HL-60 (cell line): ENCODE data around the gene GPER1.

Source experiments
- DNase-seq, 2 experiments: peaks; one replicate each; pipeline ENCODE4 v3.0.0-alpha.2; 2010 to 2020; ENCODE audit warnings: low read depth in 1 of 2, low spot score in 1 of 2
- H3K27ac ChIP-seq: fragments of 250-450 bp; sonication (Bioruptor Pico); replicated peaks from 2 replicates; pipeline ENCODE4 v1.5.1; 2020; ENCODE audit warnings: mild to moderate bottlenecking, moderate library complexity
- H3K27me3 ChIP-seq: fragments of 250-450 bp; sonication (Bioruptor Pico); 2 replicates; pipeline ENCODE4 v1.5.1; 2021; ENCODE audit warnings: mild to moderate bottlenecking, moderate library complexity; ENCODE audit not compliant: insufficient read depth, poor library complexity, severe bottlenecking
- H3K4me3 ChIP-seq: replicated peaks from 2 replicates; pipeline ENCODE4 v1.5.1; 2011; ENCODE audit warnings: mild to moderate bottlenecking, control low read depth, low read length; ENCODE audit not compliant: insufficient read depth
- GABPA ChIP-seq: IDR thresholded peaks from 2 replicates; pipeline ENCODE4 v1.6.1; 2012; ENCODE audit warnings: low read depth
- POLR2AphosphoS5 ChIP-seq: IDR thresholded peaks from 2 replicates; pipeline ENCODE4 v1.6.1; 2012; ENCODE audit warnings: low read depth
- SPI1 ChIP-seq: IDR thresholded peaks from 2 replicates; pipeline ENCODE4 v1.6.1; 2012; ENCODE audit warnings: low read depth, mild to moderate bottlenecking, borderline replicate concordance
- TF ChIP-seq, protein P1 (sequence below): IDR thresholded peaks from one replicate; pipeline ENCODE4 v1.5.1; 2011; ENCODE audit warnings: low read length, control low read depth, inconsistent platforms; ENCODE audit not compliant: insufficient read depth
- TF ChIP-seq, protein P2 (sequence below): IDR thresholded peaks from 2 replicates; pipeline ENCODE4 v1.6.1; 2012; ENCODE audit warnings: low read depth; ENCODE audit not compliant: insufficient replicate concordance

GPER1 gene

DNA sequence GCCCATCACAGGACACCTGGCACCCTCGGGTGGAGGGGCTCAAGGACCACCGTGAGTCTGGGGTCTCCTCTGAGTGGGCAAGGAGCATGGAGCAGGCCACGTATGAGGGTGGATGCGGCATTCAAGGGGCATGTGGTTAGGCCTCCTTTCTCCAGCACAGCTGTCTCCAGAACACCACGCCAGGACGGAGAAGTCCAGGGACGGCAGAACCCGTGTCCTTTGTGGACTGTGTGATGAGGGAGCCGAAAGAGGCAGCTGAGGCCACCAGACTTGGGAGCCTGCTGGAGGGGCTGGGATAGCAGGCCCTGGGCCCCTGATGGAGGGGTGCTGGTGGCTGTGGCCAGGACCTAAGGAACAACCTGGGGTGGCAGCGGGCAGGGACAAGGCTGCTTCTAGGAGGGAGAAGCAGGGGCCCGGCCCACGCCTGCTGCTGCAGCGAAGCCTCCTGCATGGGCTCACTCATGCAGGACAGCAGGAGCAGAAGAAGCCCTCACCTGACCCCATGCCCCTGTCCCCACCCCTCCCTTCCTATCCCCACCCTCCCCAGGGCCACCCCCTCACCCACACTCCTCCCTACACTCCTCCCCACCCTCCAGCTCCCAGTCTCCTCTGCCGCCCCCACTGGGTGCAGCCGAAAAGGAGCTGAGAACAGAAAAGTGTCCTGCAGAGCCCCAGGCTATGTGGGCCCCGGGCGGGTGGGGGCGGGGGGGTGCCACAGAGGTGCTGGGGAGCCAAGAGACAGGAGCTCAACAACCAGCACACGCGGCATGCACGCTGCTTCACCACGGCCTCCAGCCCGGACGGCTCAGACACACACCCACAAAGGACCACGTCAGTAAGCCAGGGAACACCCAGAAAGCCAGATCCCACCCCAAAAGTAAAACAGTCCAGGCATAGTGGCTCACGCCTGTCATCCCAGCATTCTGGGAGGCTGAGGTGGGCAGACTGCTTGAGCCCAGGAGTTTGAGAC lies 42.4 kb downstream of the GPER1 start:
- no peak for DNase-seq
- H3K27ac ChIP-seq: no peak overlapping the region
- no peak overlapping the region for H3K4me3 ChIP-seq
- H3K27me3 ChIP-seq: no peaks in the 10 kb centered on the region
- TF ChIP-seq POLR2AphosphoS5: no peak
- TF ChIP-seq GABPA: no peak
- TF ChIP-seq, protein P1, sequence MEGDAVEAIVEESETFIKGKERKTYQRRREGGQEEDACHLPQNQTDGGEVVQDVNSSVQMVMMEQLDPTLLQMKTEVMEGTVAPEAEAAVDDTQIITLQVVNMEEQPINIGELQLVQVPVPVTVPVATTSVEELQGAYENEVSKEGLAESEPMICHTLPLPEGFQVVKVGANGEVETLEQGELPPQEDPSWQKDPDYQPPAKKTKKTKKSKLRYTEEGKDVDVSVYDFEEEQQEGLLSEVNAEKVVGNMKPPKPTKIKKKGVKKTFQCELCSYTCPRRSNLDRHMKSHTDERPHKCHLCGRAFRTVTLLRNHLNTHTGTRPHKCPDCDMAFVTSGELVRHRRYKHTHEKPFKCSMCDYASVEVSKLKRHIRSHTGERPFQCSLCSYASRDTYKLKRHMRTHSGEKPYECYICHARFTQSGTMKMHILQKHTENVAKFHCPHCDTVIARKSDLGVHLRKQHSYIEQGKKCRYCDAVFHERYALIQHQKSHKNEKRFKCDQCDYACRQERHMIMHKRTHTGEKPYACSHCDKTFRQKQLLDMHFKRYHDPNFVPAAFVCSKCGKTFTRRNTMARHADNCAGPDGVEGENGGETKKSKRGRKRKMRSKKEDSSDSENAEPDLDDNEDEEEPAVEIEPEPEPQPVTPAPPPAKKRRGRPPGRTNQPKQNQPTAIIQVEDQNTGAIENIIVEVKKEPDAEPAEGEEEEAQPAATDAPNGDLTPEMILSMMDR: no peak
- no peak for TF ChIP-seq SPI1
- TF ChIP-seq, protein P2, sequence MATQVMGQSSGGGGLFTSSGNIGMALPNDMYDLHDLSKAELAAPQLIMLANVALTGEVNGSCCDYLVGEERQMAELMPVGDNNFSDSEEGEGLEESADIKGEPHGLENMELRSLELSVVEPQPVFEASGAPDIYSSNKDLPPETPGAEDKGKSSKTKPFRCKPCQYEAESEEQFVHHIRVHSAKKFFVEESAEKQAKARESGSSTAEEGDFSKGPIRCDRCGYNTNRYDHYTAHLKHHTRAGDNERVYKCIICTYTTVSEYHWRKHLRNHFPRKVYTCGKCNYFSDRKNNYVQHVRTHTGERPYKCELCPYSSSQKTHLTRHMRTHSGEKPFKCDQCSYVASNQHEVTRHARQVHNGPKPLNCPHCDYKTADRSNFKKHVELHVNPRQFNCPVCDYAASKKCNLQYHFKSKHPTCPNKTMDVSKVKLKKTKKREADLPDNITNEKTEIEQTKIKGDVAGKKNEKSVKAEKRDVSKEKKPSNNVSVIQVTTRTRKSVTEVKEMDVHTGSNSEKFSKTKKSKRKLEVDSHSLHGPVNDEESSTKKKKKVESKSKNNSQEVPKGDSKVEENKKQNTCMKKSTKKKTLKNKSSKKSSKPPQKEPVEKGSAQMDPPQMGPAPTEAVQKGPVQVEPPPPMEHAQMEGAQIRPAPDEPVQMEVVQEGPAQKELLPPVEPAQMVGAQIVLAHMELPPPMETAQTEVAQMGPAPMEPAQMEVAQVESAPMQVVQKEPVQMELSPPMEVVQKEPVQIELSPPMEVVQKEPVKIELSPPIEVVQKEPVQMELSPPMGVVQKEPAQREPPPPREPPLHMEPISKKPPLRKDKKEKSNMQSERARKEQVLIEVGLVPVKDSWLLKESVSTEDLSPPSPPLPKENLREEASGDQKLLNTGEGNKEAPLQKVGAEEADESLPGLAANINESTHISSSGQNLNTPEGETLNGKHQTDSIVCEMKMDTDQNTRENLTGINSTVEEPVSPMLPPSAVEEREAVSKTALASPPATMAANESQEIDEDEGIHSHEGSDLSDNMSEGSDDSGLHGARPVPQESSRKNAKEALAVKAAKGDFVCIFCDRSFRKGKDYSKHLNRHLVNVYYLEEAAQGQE: no peak

DNA sequence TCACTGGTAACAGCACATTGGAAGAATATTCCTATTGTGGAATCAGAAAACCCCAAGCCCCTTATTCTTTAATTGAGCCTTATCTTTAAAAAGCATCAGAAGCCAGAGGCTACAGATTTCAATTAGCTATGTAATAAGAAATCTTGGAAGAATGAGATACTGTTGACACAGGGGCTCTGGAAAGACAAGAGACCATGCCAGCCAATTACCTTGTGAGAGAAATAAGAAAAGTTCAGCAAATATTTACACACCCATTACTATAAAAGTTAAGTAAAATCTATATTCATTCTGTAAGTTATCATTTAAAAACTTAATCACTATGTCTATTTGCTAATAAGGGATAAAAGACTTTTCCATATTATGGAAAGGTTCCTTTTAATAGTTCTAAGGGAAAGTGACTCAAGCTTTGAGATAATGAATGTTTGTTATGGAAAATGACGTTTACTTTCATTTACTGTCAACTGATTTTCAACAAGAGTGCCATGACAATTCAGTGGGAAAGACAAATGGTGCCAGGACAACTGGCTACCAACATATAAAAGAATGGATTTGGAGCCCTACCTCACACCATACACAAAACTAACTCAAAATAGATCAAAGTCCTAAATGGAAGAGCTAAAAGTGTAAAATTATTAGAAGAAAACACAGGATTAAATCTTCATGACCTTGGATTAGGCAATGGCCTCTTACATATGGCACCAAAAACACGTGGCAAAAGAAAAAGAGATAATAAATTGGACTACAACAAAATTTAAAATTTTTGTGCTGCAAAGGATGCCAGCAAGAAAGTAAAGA lies 43.8 kb downstream of the GPER1 start:
- TF ChIP-seq, protein P2: no peak
- TF ChIP-seq SPI1: no peak
- no peak for TF ChIP-seq POLR2AphosphoS5
- TF ChIP-seq GABPA: no peak
- TF ChIP-seq, protein P1: no peak
- no peak for DNase-seq
- Histone ChIP-seq H3K27ac (no peak overlapping the region), H3K27me3 (no peaks in the 10 kb centered on the region), H3K4me3 (no peak overlapping the region)

DNA sequence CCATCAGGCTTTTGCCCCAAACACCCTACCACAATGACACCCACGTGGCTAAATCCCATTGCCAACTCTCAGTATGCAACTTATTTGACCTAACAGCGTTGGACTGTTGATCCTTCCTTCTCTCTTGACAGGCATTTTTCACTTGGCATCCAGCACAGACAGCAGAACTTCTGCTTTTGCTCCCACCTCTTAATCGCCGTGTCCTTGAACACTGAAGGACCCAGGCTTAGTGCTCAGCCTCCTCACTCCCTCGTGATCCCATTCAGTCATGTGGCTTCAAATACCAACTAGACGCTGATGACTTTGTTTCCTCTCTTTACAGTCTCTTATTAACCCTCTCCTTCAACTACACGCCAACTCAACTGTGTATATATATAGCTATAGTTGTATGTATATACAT lies 47.0 kb downstream of the GPER1 start:
- Histone ChIP-seq H3K27ac (no peak overlapping the region), H3K27me3 (no peaks in the 10 kb centered on the region), H3K4me3 (no peak overlapping the region)
- peak in 1 of 2 experiments; percentile 39 for DNase-seq
- TF ChIP-seq POLR2AphosphoS5 (no peak), SPI1 (no peak; the same call in 1 of the 2 replicates), GABPA (no peak)
- TF ChIP-seq, protein P2: no peak
- TF ChIP-seq, protein P1: no peak
